ENCODE measurements around the gene S100A7A.

GRCh38 chr1:153460551-153460950 lies 44.2 kb downstream of the S100A7A start, which contains the start of gene S100A7:
- TF ChIP-seq CTCF (IDR thresholded peaks at IDR 0.05 in 2 of 3, conservative IDR thresholded peaks at IDR 0.05 in 1 of 3; ENCODE audit: control insufficient read depth in 2 of 3, extremely low read depth in 1 of 3, insufficient read depth in 1 of 3, low read depth in 3 of 3, low read length in 3 of 3) = no peak
- TF ChIP-seq RFX5 (IDR thresholded peaks at IDR 0.05; ENCODE audit: low read depth, low read length) = no peak
- TF ChIP-seq TCF12 (IDR thresholded peaks at IDR 0.05; ENCODE audit: low read depth, low read length) = no peak
- no peak for TF ChIP-seq POLR2A (IDR thresholded peaks at IDR 0.05; ENCODE audit: low read depth, low read length)
- no peak for TF ChIP-seq GABPA (IDR thresholded peaks at IDR 0.05; ENCODE audit: low read depth)
- no peak for TF ChIP-seq NFYB (IDR thresholded peaks at IDR 0.05; ENCODE audit: insufficient read depth, low read depth, low read length)

Data from GM12878 (cell line).